ENCODE results near the gene SERPINI1. TPM values are rescaled to one million over a fixed set of nuclear protein-coding genes. Genes with fewer than 3 reads are reported as not detected.

Gene SERPINI1
- total and polyA plus RNA-seq, 2 experiments from 2014 or later = 13.2 to 23.1 TPM

- Histone ChIP-seq H3K4me2 (no peak overlapping the region), H3K4me3 (no peak overlapping the region), H3K79me2 (peaks cover 80% of the 10 kb centered on the region), H3K27me3 (no peaks in the 10 kb centered on the region), H3K27ac (no peak overlapping the region), H3K9me3 (ENCODE audit: low read depth) (no peaks in the 10 kb centered on the region), H3K9me2 (replicated peaks; ENCODE audit: insufficient read depth) (no peaks in the 10 kb centered on the region), H2AFZ (no peak overlapping the region), H3K4me1 (ENCODE audit: insufficient read depth) (peaks cover 24% of the 10 kb centered on the region), H3K36me3 (replicated peaks; ENCODE audit: insufficient read depth, low read depth) (no peaks in the 10 kb centered on the region), H4K20me1 (ENCODE audit: insufficient read depth, poor library complexity, severe bottlenecking) (peaks cover 58% of the 10 kb centered on the region)
- DNase-seq (ENCODE audit: low spot score) = no peak
- TF ChIP-seq EZH2 (IDR thresholded peaks at IDR 0.05; ENCODE audit: borderline replicate concordance) (no peak), EZH2phosphoT487 (IDR thresholded peaks at IDR 0.05; ENCODE audit: low read depth, severe bottlenecking, unreplicated experiment) (no peak), CTCF (IDR thresholded peaks at IDR 0.05; ENCODE audit: poor library complexity) (no peak)
- WGBS (ENCODE audit: low lambda C conversion rate, missing lambda C conversion rate) = 90% methylated on average over 2 of the region's 2 CpGs
These were observed 4.1 kb upstream of the SERPINI1 start for GRCh38 chr3:167731393-167731792.

DNA sequence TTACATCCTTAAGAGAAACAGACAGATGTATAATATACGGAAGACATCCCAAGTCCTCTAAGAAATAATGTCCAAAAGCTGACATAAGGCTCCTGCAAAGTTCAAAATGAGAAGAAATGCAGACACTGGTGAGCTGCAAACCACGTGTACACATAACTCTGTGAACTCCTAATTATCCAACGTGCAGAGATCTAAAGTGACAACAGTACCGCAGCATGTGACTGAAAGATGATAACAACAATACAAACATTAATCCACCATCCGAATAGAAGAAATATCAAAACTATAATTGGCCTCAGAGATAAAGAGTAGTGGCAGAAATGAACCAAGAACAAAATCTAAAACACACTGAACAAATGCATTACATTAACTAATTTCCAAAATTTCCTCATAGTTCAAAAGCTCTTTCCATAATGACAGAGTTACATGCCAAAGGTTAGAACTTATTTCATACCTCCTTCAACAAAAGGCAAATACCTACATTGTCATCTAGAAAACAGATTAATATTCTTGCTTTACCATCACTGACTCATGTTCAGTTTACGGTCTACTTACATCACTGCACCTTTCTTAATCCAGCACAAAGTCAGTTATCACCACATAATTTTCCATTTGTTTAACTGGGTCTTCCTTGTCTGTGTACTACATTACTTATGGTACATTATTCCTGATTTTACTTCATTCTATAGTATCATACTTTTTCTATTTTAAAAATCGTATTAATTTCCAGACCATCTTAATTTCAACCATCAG, 3.0 kb upstream of the SERPINI1 start:
- Histone ChIP-seq H3K36me3 (replicated peaks; ENCODE audit: insufficient read depth, low read depth) (no peaks in the 10 kb centered on the region), H3K79me2 (peaks cover 73% of the 10 kb centered on the region), H3K27me3 (no peaks in the 10 kb centered on the region), H3K9me2 (replicated peaks; ENCODE audit: insufficient read depth) (no peaks in the 10 kb centered on the region), H3K9me3 (ENCODE audit: low read depth) (no peaks in the 10 kb centered on the region), H3K4me1 (ENCODE audit: insufficient read depth) (peaks cover 24% of the 10 kb centered on the region), H3K4me3 (no peak overlapping the region), H3K27ac (no peak overlapping the region), H4K20me1 (ENCODE audit: insufficient read depth, poor library complexity, severe bottlenecking) (peaks cover 47% of the 10 kb centered on the region), H3K4me2 (peak overlapping the region; percentile 79), H2AFZ (no peak overlapping the region)
- 75% methylated on average over 7 of the region's 7 CpGs for WGBS (ENCODE audit: low lambda C conversion rate, missing lambda C conversion rate)
- no peak for DNase-seq (ENCODE audit: low spot score)
- TF ChIP-seq EZH2 (IDR thresholded peaks at IDR 0.05; ENCODE audit: borderline replicate concordance) = no peak
- no peak for TF ChIP-seq CTCF (IDR thresholded peaks at IDR 0.05; ENCODE audit: poor library complexity)
- TF ChIP-seq EZH2phosphoT487 (IDR thresholded peaks at IDR 0.05; ENCODE audit: low read depth, severe bottlenecking, unreplicated experiment) = no peak

DNA sequence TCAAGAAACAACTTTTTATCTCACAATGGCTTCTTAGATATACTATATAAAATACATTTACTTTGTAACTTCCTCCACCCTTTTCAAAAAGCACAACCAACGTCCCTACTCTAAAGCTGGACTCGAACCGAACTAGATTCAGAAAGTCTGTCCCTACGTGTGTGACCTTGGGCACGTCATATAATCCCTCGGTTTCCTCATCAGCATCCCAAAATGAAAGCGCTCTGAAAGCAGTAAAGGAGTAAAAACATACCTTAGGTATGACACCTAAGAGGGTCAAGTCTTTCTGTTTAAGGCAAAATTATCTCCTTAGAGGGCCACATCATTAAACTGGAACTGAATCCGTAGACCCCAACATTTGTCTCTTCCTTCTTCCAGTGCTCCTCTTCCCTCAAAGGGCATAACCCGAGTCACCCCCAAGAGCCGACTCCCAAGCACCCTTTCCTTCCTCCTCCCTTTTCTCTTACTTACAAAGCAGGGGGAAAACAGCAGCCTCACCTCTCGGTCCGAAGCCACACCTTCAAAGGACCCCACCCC, 1.5 kb upstream of the SERPINI1 start:
- Histone ChIP-seq H3K4me2 (peak overlapping the region; percentile 79), H3K4me3 (peak overlapping the region; percentile 57), H3K27me3 (no peaks in the 10 kb centered on the region), H4K20me1 (ENCODE audit: insufficient read depth, poor library complexity, severe bottlenecking) (peaks cover 32% of the 10 kb centered on the region), H2AFZ (peak overlapping the region; percentile 43), H3K27ac (peak overlapping the region; percentile 95), H3K9me2 (replicated peaks; ENCODE audit: insufficient read depth) (no peaks in the 10 kb centered on the region), H3K36me3 (replicated peaks; ENCODE audit: insufficient read depth, low read depth) (no peaks in the 10 kb centered on the region), H3K4me1 (ENCODE audit: insufficient read depth) (peaks cover 12% of the 10 kb centered on the region), H3K9me3 (ENCODE audit: low read depth) (no peaks in the 10 kb centered on the region), H3K79me2 (peaks cover 68% of the 10 kb centered on the region)
- peak; percentile 31 for DNase-seq (ENCODE audit: low spot score)
- no peak for TF ChIP-seq EZH2 (IDR thresholded peaks at IDR 0.05; ENCODE audit: borderline replicate concordance)
- TF ChIP-seq EZH2phosphoT487 (IDR thresholded peaks at IDR 0.05; ENCODE audit: low read depth, severe bottlenecking, unreplicated experiment) = no peak
- no peak for TF ChIP-seq CTCF (IDR thresholded peaks at IDR 0.05; ENCODE audit: poor library complexity)
- WGBS (ENCODE audit: low lambda C conversion rate, missing lambda C conversion rate) = 0% methylated on average over 12 of the region's 12 CpGs

Data from hepatocyte (in vitro differentiated cells).